H1 (cell line): ENCODE data around the gene MYRIP. TPM values are rescaled to one million over a fixed set of nuclear protein-coding genes. Genes with fewer than 3 reads are reported as not detected.

Source experiments
- CTCF ChIA-PET: fragments of 300-600 bp; sonication (Branson Sonifier 250); formaldehyde crosslinking; loops from one replicate; lab custom pipeline; 2021; ENCODE audit not compliant: partially characterized antibody; lab: Charles Lee
- POLR2A ChIA-PET: fragments of 300-600 bp; sonication (Branson Sonifier 250); formaldehyde crosslinking; loops from one replicate; lab custom pipeline; 2021; ENCODE audit warnings: inconsistent platforms; ENCODE audit not compliant: partially characterized antibody; lab: Charles Lee
- DNase-seq, 2 experiments: peaks; one replicate each; pipeline versions ENCODE4 v3.0.0 to v3.0.0-alpha.2; 2010 to 2022; ENCODE audit warnings: low spot score in 2 of 2, low read depth in 1 of 2, mixed read lengths in 1 of 2
- FAIRE-seq: peaks from 2 replicates; lab custom pipeline; 2011; peaks lifted over from hg19 to GRCh38; lab: Jason Lieb, UNC
- H2AFZ ChIP-seq: 2 replicates; pipeline ENCODE4 v1.8.1; 2012; ENCODE audit warnings: low read length, inconsistent platforms
- H2AK5ac ChIP-seq: 2 replicates; pipeline ENCODE4 v1.6.1; 2013; ENCODE audit warnings: low read depth, low read length
- H2BK120ac ChIP-seq: replicated peaks from 2 replicates; pipeline ENCODE3; 2013; ENCODE audit warnings: low read depth, low read length, inconsistent platforms
- H2BK12ac ChIP-seq: 2 replicates; pipeline ENCODE4 v1.6.1; 2013; ENCODE audit warnings: low read depth, low read length
- H2BK15ac ChIP-seq: 2 replicates; pipeline ENCODE4 v1.6.1; 2013; ENCODE audit warnings: low read length
- H2BK20ac ChIP-seq: 2 replicates; pipeline ENCODE4 v1.6.1; 2013; ENCODE audit warnings: low read length
- H2BK5ac ChIP-seq: 2 replicates; pipeline ENCODE4 v1.6.1; 2013; ENCODE audit warnings: low read depth, low read length
- H3K14ac ChIP-seq: 2 replicates; pipeline ENCODE4 v1.6.1; 2013; ENCODE audit warnings: inconsistent platforms; ENCODE audit not compliant: insufficient read length
- H3K18ac ChIP-seq: 2 replicates; pipeline ENCODE4 v1.6.1; 2013; ENCODE audit warnings: low read length; ENCODE audit errors: extremely low read depth
- H3K23ac ChIP-seq: 2 replicates; pipeline ENCODE4 v1.6.1; 2013; ENCODE audit warnings: inconsistent platforms; ENCODE audit not compliant: insufficient read length
- H3K23me2 ChIP-seq: 2 replicates; pipeline ENCODE4 v1.6.1; 2013; ENCODE audit warnings: low read depth, low read length
- H3K27ac ChIP-seq: 2 replicates; pipeline ENCODE4 v1.6.1; 2011; ENCODE audit warnings: low read depth, low read length, inconsistent platforms
- H3K27me3 ChIP-seq, 4 experiments: replicated peaks in 1 of 4; 1 replicate in 1 of 4; 2 replicates in 3 of 4; pipeline versions ENCODE4 v1.6.1 to v1.8.1; 2011 to 2013; ENCODE audit warnings: low read length in 3 of 4, mild to moderate bottlenecking in 3 of 4, inconsistent platforms in 2 of 4, mixed read lengths in 2 of 4, moderate library complexity in 1 of 4; ENCODE audit not compliant: control insufficient read depth in 3 of 4, insufficient read depth in 3 of 4; ENCODE audit errors: extremely low read depth in 1 of 4
- H3K36me3 ChIP-seq, 4 experiments: 2 replicates each; pipeline versions ENCODE4 v1.6.1 to v1.8.1; 2011 to 2013; ENCODE audit warnings: mild to moderate bottlenecking in 4 of 4, low read length in 3 of 4, moderate library complexity in 2 of 4, control low read depth in 1 of 4, inconsistent platforms in 1 of 4; ENCODE audit not compliant: insufficient read depth in 4 of 4, control insufficient read depth in 2 of 4
- H3K4ac ChIP-seq: replicated peaks from 2 replicates; pipeline ENCODE3; 2013; ENCODE audit warnings: low read length, low read depth, mixed read lengths, inconsistent platforms; ENCODE audit not compliant: insufficient read length
- H3K4me1 ChIP-seq, 4 experiments: replicated peaks in 1 of 4; 1 replicate in 1 of 4; 2 replicates in 3 of 4; pipeline versions ENCODE4 v1.6.1 to v1.8.1; 2011 to 2013; ENCODE audit warnings: low read length in 3 of 4, inconsistent platforms in 2 of 4, mixed read lengths in 1 of 4; ENCODE audit not compliant: insufficient read depth in 4 of 4, control insufficient read depth in 3 of 4
- H3K4me2 ChIP-seq, 2 experiments: 2 replicates each; pipeline versions ENCODE4 v1.6.1 to v1.8.1; 2011 to 2013; ENCODE audit warnings: low read depth in 2 of 2, low read length in 2 of 2, control low read depth in 1 of 2, inconsistent platforms in 1 of 2, mild to moderate bottlenecking in 1 of 2; ENCODE audit not compliant: insufficient read depth in 1 of 2
- H3K4me3 ChIP-seq, 4 experiments: fragments of 200-600, 300-600 bp in 1 of 4; sonication (generic), shearing (Covaris generic), sonication (Bioruptor Twin) in 1 of 4; 2 replicates each; pipeline versions ENCODE4 v1.5.1 to v1.8.1; 2011 to 2016; ENCODE audit warnings: low read length in 4 of 4, low read depth in 3 of 4, control low read depth in 2 of 4, inconsistent platforms in 2 of 4, mild to moderate bottlenecking in 2 of 4, mixed read lengths in 1 of 4, moderate library complexity in 1 of 4; ENCODE audit not compliant: insufficient read depth in 2 of 4; ENCODE audit errors: extremely low read depth in 1 of 4
- H3K56ac ChIP-seq: replicated peaks from 2 replicates; pipeline ENCODE3; 2013; ENCODE audit warnings: low read depth, mild to moderate bottlenecking, mixed read lengths, low read length, inconsistent platforms; ENCODE audit not compliant: insufficient read length
- H3K79me1 ChIP-seq: 2 replicates; pipeline ENCODE4 v1.6.1; 2013; ENCODE audit warnings: low read depth, low read length, control low read depth
- H3K79me2 ChIP-seq, 2 experiments: 2 replicates each; pipeline versions ENCODE4 v1.6.1 to v1.8.1; 2012 to 2013; ENCODE audit warnings: low read length in 2 of 2, mild to moderate bottlenecking in 2 of 2, inconsistent platforms in 1 of 2; ENCODE audit not compliant: insufficient read depth in 2 of 2, control insufficient read depth in 1 of 2
- H3K9ac ChIP-seq, 4 experiments: replicated peaks in 1 of 4; 1 replicate in 1 of 4; 2 replicates in 3 of 4; pipeline versions ENCODE4 v1.6.1 to v1.8.1; 2011 to 2013; ENCODE audit warnings: low read depth in 3 of 4, low read length in 3 of 4, control low read depth in 2 of 4, mild to moderate bottlenecking in 2 of 4, moderate library complexity in 2 of 4, inconsistent platforms in 1 of 4; ENCODE audit errors: extremely low read depth in 1 of 4
- H3K9me3 ChIP-seq, 2 experiments: 2 replicates each; pipeline versions ENCODE4 v1.6.1 to v1.8.1; 2012 to 2013; ENCODE audit warnings: mild to moderate bottlenecking in 2 of 2, moderate library complexity in 2 of 2, control low read depth in 1 of 2, inconsistent platforms in 1 of 2, low read depth in 1 of 2, low read length in 1 of 2, mixed read lengths in 1 of 2; ENCODE audit not compliant: insufficient read depth in 2 of 2
- H4K20me1 ChIP-seq, 2 experiments: replicated peaks in 1 of 2; 2 replicates each; pipeline versions ENCODE3 to v1.8.1; 2011 to 2013; ENCODE audit warnings: inconsistent platforms in 2 of 2, low read length in 2 of 2, mild to moderate bottlenecking in 1 of 2; ENCODE audit not compliant: insufficient read depth in 2 of 2, control insufficient read depth in 1 of 2
- H4K5ac ChIP-seq: 2 replicates; pipeline ENCODE4 v1.6.1; 2013; ENCODE audit warnings: low read length, low read depth, mixed read lengths, inconsistent platforms; ENCODE audit not compliant: insufficient read length
- H4K8ac ChIP-seq: 2 replicates; pipeline ENCODE4 v1.8.0; 2013; ENCODE audit warnings: mild to moderate bottlenecking, moderate library complexity, low read length, inconsistent platforms; ENCODE audit not compliant: insufficient read depth; ENCODE audit errors: extremely low read depth
- H4K91ac ChIP-seq: replicated peaks from 2 replicates; pipeline ENCODE3; 2013; ENCODE audit warnings: low read length, mixed read lengths, inconsistent platforms; ENCODE audit not compliant: insufficient read length
- BACH1 ChIP-seq: IDR thresholded peaks from 2 replicates; pipeline ENCODE4 v1.6.1; 2012; ENCODE audit warnings: low read length, improper control_type of control experiment
- CBX5 ChIP-seq: fragments of 300-800, 300-1000 bp; sonication (generic); IDR thresholded peaks from 2 replicates; pipeline ENCODE4 v1.7.1; 2016; ENCODE audit warnings: antibody characterized with exemption, low read length, low read depth
- EZH2 ChIP-seq: fragments of 200-600 bp; sonication (generic); IDR thresholded peaks from 2 replicates; pipeline ENCODE4 v1.7.1; 2012; ENCODE audit warnings: low read depth, mild to moderate bottlenecking, moderate library complexity, low read length, inconsistent platforms; ENCODE audit not compliant: severe bottlenecking
- GABPA ChIP-seq: IDR thresholded peaks from 2 replicates; pipeline ENCODE4 v1.6.1; 2011; ENCODE audit warnings: mild to moderate bottlenecking, low read length, moderate library complexity, borderline replicate concordance; ENCODE audit not compliant: insufficient read depth
- POLR2A ChIP-seq, 2 experiments: IDR thresholded peaks; 1 replicate in 1 of 2; 2 replicates in 1 of 2; pipeline ENCODE4 v1.6.1; 2011; ENCODE audit warnings: low read depth in 2 of 2, low read length in 2 of 2, mild to moderate bottlenecking in 2 of 2; ENCODE audit errors: control extremely low read depth in 1 of 2
- SAP30 ChIP-seq: fragments of 300-600 bp; sonication (generic); IDR thresholded peaks from 2 replicates; pipeline ENCODE4 v1.7.1; 2012; ENCODE audit warnings: low read length, moderate library complexity, mild to moderate bottlenecking, inconsistent platforms; ENCODE audit not compliant: insufficient read depth, insufficient replicate concordance
- SIN3A ChIP-seq, 2 experiments: IDR thresholded peaks in 1 of 2; conservative IDR thresholded peaks in 1 of 2; 2 replicates each; pipeline ENCODE4 v1.6.1; 2011 to 2012; ENCODE audit warnings: low read length in 2 of 2, improper control_type of control experiment in 1 of 2, low read depth in 1 of 2, mild to moderate bottlenecking in 1 of 2
- SIX5 ChIP-seq: IDR thresholded peaks from 2 replicates; pipeline ENCODE4 v1.6.1; 2011; ENCODE audit warnings: mild to moderate bottlenecking, low read depth, low read length
- TEAD4 ChIP-seq: IDR thresholded peaks from 2 replicates; pipeline ENCODE4 v1.6.1; 2012; ENCODE audit warnings: low read depth, low read length, inconsistent platforms, mixed read lengths
- YY1 ChIP-seq: IDR thresholded peaks from 2 replicates; pipeline ENCODE4 v1.6.1; 2011; ENCODE audit warnings: low read depth, mild to moderate bottlenecking, low read length
- WGBS, 2 experiments: shearing (Covaris generic) in 1 of 2; methylation state at CpG; one replicate each; pipeline versions ENCODE4 v1.1.6 to v1.1.7; 2013 to 2015; ENCODE audit warnings: low lambda C conversion rate in 2 of 2, mixed read lengths in 2 of 2, inconsistent platforms in 1 of 2, low coverage in 1 of 2, missing lambda C conversion rate in 1 of 2; ENCODE audit not compliant: insufficient replicate concordance in 2 of 2, insufficient coverage in 1 of 2, insufficient read length in 1 of 2; ENCODE audit errors: extremely low coverage in 1 of 2, missing lambda C conversion rate in 1 of 2; 5-methylcytosine and 5-hydroxymethylcytosine counted together
- polyA plus RNA-seq, 7 experiments: library from polyadenylated mRNA; depleted of rRNA in 3 of 7; stranded (reverse) in 5 of 7; unstranded in 2 of 7; fragments of >200 nt in 5 of 7; fragments of 200-250 nt in 2 of 7; gene quantifications; 1 replicate in 5 of 7; 2 replicates in 1 of 7; 4 replicates in 1 of 7; pipeline versions ENCODE4 v1.2.1 to v1.2.3, GENCODE V29; 2011 to 2013; ENCODE audit warnings: missing spikeins in 2 of 7, mixed read lengths in 2 of 7
- total RNA-seq: library from RNA; stranded (reverse); fragmentation: NEBNext Ultra II Directional; extraction: Animal tissue kit (Norgen Biotek cat#: 25700); gene quantifications from 2 replicates; pipeline ENCODE4 v1.2.1, GENCODE V29; 2021

Gene MYRIP
- total and polyA plus RNA-seq, 2 of the 8 experiments (the other 6 are each of a cell fraction or from before 2014, with no cell fraction given) = 0.54 to 4.3 TPM

DNA sequence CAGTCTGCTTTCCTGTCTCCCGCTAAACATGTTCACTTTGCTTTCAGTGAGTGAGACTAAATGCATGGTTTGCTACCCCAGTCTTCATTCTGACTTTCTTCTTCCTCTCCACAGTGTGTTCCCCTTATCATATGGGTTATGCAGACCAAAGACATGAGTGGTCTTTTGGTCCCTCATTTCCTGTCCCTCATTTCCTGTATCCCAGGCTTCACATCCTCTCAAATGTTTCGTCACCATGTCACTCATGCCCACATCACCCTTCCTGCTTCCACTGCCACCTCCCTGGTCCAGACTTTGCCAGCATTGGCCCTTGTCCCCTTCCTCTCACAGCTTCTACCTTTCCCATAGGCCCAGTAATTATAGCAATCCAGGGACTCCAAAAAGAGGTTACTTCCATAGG lies 209.0 kb downstream of the MYRIP start:
- Histone ChIP-seq H3K4me2 (no peak overlapping the region), H2BK5ac (no peak overlapping the region), H4K8ac (no peak overlapping the region), H2AFZ (no peak overlapping the region), H3K9ac (no peak overlapping the region), H2AK5ac (no peak overlapping the region), H3K4me1 (peaks cover 0 to 5% (median 2%) of the 10 kb centered on the region in 4 experiments; a peak in 2 of 7 replicates), H2BK20ac (no peak overlapping the region), H2BK120ac (no peak overlapping the region), H4K20me1 (no peaks in the 10 kb centered on the region), H3K4me3 (no peak overlapping the region), H3K79me1 (no peaks in the 10 kb centered on the region), H3K56ac (no peak overlapping the region), H4K91ac (no peak overlapping the region), H3K18ac (no peak overlapping the region), H3K79me2 (no peaks in the 10 kb centered on the region), H2BK12ac (no peak overlapping the region), H3K36me3 (no peaks in the 10 kb centered on the region; a peak in 1 of 8 replicates), H3K9me3 (no peaks in the 10 kb centered on the region), H3K23ac (no peak overlapping the region), H3K4ac (no peak overlapping the region), H4K5ac (no peak overlapping the region), H3K23me2 (no peaks in the 10 kb centered on the region), H2BK15ac (no peak overlapping the region), H3K27me3 (peaks cover 0 to 1% (median 0%) of the 10 kb centered on the region in 4 experiments; a peak in 1 of 7 replicates), H3K27ac (no peak overlapping the region), H3K14ac (no peak overlapping the region)
- FAIRE-seq (no peak), DNase-seq (no peak)
- TF ChIP-seq BACH1 = no peak
- no peak for TF ChIP-seq CBX5
- TF ChIP-seq SIX5 = no peak
- TF ChIP-seq YY1 = no peak
- TF ChIP-seq SAP30 = no peak
- TF ChIP-seq SIN3A (conservative IDR thresholded peaks at IDR 0.05 in 1 of 2, IDR thresholded peaks at IDR 0.05 in 1 of 2; ENCODE audit: low read depth in 1 of 2, low read length in 2 of 2) = no peak
- no peak for TF ChIP-seq GABPA
- TF ChIP-seq EZH2 = no peak
- no peak for TF ChIP-seq TEAD4
- no peak for TF ChIP-seq POLR2A (IDR thresholded peaks at IDR 0.05; ENCODE audit: control extremely low read depth in 1 of 2, low read depth in 2 of 2, low read length in 2 of 2)
- 89% methylated on average over 2 of the region's 2 CpGs; no CpG with 5 or more reads in 1 of the 2 experiments for WGBS, 2 experiments
- ChIA-PET POLR2A (no interaction called here), CTCF (interaction anchor here (1.1 kb wide), 1 partner anchor 135 kb away, joined by 3 read pairs; no protein-coding TSS in a partner anchor)
